NCI-H2227 (cell line): Measurements from ENCODE around the gene AGBL1.
"Not testable (repeated sequence)": the region's sequence is repeated elsewhere in the genome, so short reads cannot be mapped to it uniquely, and the experiment has no call there.

Source experiments
- DNase-seq: peaks from one replicate; lab custom pipeline; 2025; ENCODE audit not compliant: unreplicated experiment; lab: John Stamatoyannopoulos, UW

The AGBL1 gene

DNA sequence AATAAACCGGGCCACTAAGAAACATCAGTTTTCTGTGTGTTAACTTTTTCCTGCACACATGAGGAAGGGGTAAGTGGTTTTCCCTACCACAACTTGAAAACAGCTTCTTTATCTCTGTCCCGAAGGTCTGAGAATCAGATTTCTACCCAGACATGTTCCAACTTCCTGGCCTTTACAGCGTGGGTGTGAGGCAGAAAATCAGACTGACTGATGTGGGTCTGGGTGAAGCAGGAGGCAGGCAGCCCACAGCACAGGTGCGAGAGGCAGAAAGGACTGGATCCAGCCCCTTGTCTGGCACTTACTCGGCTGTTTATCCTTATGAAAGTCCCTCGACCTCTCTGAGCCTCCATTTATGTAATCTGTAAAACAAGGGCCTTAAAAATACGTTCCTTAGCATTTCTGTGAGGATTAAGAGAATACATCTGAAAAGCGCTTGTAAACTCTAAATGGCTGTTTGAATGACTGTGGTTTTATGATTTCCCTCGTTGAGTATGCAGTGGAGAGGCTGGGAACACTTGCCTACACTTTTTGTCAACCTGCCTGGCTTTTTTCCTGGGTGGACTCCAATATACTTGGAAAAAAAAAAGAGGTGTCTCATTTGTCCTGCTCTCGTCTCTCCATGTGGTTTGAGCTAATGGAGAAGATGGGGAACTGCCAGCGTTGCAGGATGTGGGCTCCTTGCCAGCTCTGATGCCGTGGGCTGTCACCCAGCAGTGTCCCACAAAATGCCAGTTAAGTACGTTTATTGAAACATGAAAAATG is 3.1 kb downstream of the AGBL1 start:
- no peak for DNase-seq

- no peak for DNase-seq
Measured at GRCh38 chr15:86087808-86088207, 8.1 kb downstream of the AGBL1 start.

- no peak for DNase-seq
Measured at GRCh38 chr15:86089422-86089821, 9.8 kb downstream of the AGBL1 start.

GRCh38 chr15:86101818-86102217 is 22.1 kb downstream of the AGBL1 start:
- no peak for DNase-seq

- no peak for DNase-seq
Measured at GRCh38 chr15:86103825-86104224, 24.2 kb downstream of the AGBL1 start.

GRCh38 chr15:86106306-86106705 is 26.6 kb downstream of the AGBL1 start:
- DNase-seq, result no peak

GRCh38 chr15:86115145-86115801 is 35.6 kb downstream of the AGBL1 start:
- DNase-seq, result no peak

GRCh38 chr15:86121568-86122225 is 42.0 kb downstream of the AGBL1 start:
- DNase-seq, result no peak

DNA sequence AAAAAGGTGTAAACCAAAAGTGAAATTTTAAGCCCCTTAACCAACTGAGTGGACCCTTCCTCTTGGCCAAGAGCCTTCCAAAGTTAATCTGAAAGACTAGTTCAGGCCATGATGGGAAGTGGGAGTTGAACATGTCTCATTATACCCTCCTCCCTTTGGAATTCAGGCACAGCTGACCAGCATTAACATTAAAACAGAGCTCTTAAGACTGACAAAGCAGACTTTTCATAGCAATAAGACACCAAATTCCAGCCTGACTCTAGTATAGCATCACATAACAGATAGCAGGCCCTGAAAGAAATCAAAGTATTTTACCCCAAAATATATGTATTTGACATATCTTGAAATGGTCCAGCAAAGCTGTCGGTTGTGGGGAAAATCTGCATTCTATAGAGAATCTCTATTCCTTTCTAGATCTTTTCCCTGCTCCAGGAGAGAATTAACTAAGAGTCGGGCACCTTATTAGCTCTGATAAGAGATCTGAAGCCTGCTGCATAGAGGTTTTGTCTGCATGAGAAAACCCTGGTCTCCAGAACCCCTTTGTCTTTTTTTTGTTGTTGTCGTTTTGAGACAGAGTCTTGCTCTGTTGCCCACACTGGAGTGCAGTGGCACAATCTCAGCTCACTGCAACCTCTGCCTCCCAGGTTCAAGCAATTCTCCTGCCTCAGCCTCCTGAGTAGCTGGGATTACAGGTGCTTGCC is 43.2 kb downstream of the AGBL1 start:
- not testable (repeated sequence) for DNase-seq

DNA sequence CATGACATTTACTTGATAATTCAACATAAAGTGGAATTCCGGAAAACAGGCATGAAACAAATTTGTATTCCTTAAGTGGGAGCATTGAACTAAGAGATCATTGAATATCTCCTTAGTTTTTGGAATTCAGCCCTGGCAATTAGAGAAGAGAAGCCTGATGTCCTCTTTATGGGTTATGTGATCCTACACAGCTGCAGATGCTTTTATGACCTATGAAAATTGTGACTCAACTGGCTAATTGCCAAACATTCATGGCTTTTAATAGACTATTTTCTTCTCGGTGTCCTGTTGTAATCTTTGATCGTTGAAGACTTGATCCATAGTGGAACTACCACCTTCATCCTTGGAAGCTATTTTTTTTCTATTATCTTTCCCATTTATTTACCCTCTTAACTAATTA is 46.1 kb downstream of the AGBL1 start:
- DNase-seq, result no peak

GRCh38 chr15:86127547-86127946 is 47.9 kb downstream of the AGBL1 start:
- no peak for DNase-seq

GRCh38 chr15:86135041-86135440 is 55.4 kb downstream of the AGBL1 start:
- no peak for DNase-seq

DNA sequence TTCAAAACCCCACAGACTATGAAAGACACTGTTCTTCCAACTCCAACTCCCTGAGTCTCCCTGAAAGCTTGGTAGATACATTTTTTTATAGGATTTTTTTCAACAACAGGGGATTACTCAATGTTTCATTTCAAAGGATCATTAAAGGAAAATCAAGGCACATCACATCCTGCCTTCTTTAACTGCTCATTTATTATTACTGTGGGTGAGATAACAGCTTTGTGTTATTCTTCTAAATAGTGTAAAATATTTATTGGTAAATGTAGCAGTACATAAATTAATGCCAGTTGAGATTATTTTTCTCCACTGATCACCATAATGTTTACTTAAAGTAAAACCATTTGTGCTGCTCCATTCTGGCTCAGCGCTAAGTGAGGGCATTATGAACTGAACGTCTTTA is 57.2 kb downstream of the AGBL1 start:
- DNase-seq, result no peak

- DNase-seq, result no peak
Measured at GRCh38 chr15:86138798-86139197, 59.1 kb downstream of the AGBL1 start.

- DNase-seq, result no peak
Measured at GRCh38 chr15:86139828-86140227, 60.2 kb downstream of the AGBL1 start.

DNA sequence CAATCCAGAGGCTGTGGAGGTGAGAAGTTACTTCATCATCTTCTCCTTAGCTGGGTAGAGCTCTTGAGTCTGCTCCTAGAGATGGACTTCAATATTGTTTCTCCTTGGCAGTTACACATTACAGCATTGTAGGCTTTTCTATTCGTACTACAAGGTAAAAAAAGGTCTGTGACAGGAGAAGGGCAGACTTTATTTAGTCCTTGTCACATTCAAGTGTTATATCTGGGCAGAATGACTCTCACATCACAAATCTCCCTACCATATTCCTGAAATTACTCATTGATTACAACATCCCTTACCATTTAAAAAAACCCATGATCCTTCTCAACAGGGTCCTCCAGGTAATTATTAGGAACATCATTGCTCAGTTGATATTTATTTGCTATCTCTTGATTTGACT is 75.0 kb downstream of the AGBL1 start:
- no peak for DNase-seq

DNA sequence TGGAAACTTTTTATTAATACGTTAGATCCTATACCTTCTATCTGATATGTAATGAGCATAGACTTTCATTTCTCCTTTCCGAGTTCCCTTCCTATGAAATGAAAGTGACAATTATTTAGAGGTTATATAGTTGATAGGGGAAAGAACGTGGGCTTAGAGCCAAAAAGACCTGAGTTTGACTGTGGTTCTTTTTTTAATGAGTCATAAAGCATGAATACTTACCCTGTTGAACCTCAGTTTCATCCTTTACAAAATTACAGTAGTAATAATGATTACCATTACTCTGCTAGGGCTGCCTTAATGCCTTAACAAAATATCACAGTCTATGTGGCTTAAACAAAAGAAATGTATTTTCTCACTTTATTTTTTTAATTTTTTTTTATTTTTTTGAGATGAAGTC is 75.9 kb downstream of the AGBL1 start:
- no peak for DNase-seq

- no peak for DNase-seq
Measured at GRCh38 chr15:86157606-86158293, 78.1 kb downstream of the AGBL1 start.

- no peak for DNase-seq
Measured at GRCh38 chr15:86159468-86159867, 79.8 kb downstream of the AGBL1 start.

DNA sequence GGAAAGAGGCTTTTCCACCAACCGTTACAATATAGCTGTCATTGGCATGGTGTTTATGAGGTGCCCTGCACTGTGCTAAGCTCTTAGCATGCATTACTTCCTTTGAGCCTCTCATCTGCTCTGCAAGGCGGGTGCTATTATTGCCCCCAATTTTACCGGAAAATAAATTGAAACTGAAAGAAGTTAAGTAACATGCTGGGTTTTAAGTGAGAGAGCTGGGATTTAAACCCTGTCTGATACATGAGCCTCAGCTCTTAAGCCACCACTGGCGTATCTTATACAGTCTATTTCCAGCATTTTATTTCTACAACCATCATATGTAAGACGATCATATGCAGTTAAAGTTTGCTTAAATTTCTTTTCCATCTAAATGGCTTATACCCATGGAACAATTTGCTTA is 81.6 kb downstream of the AGBL1 start:
- DNase-seq, result no peak

DNA sequence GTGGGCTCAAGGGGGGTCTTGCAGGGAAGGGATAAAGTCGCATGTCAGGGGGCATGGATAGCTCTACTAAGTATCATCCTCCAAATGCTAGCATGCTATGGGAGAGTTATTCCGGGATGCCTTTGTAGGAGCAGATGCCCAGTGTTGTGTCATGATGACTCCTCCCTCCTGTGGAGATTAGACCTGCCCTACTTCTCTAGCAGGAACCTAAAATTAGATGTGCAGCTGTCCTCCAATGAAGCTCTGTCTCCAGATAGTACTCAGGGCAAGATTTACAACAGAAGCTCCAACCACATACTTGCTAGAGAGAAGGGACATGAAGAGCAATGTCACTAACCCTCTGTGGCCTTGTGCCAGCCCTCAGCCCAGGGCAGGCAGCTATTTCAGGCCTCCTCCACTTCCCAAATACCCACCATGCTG is 82.5 kb downstream of the AGBL1 start:
- DNase-seq, result no peak
